Smooth muscle cell (in vitro differentiated cells): Measurements from ENCODE around the gene ANKRD31. TPM values are rescaled to one million over a fixed set of nuclear protein-coding genes. Genes with fewer than 3 reads are reported as not detected.
"Not testable (repeated sequence)": the region's sequence is repeated elsewhere in the genome, so short reads cannot be mapped to it uniquely, and the experiment has no call there.

Experiments
- DNase-seq: peaks from one replicate; lab custom pipeline; 2025; ENCODE audit not compliant: unreplicated experiment; lab: John Stamatoyannopoulos, UW
- H2AFZ ChIP-seq: fragments of 200-600 bp; sonication (generic); 2 replicates; pipeline ENCODE4 v1.6.0; 2016; ENCODE audit warnings: antibody characterized with exemption, low read depth, mild to moderate bottlenecking
- H3F3A ChIP-seq: fragments of 200-600 bp; sonication (generic); 2 replicates; pipeline ENCODE4 v1.6.0; 2017; ENCODE audit warnings: antibody characterized with exemption, low read depth
- H3K27ac ChIP-seq: fragments of 200-600 bp; sonication (generic); 2 replicates; pipeline ENCODE4 v1.5.1; 2016; ENCODE audit warnings: low read depth, mild to moderate bottlenecking
- H3K27me3 ChIP-seq: fragments of 200-600 bp; sonication (generic); 2 replicates; pipeline ENCODE4 v1.6.1; 2016; ENCODE audit warnings: low read depth, mild to moderate bottlenecking
- H3K36me3 ChIP-seq: fragments of 200-600 bp; sonication (generic); 2 replicates; pipeline ENCODE4 v1.5.1; 2016; ENCODE audit warnings: low read depth
- H3K4me1 ChIP-seq: fragments of 200-600 bp; sonication (generic); 2 replicates; pipeline ENCODE4 v1.5.1; 2016; ENCODE audit warnings: low read depth
- H3K4me2 ChIP-seq: fragments of 200-600 bp; sonication (generic); 2 replicates; pipeline ENCODE4 v1.6.0; 2016; ENCODE audit warnings: mild to moderate bottlenecking
- H3K4me3 ChIP-seq: fragments of 200-600 bp; sonication (generic); 2 replicates; pipeline ENCODE4 v1.5.1; 2016; ENCODE audit warnings: mild to moderate bottlenecking
- H3K79me2 ChIP-seq: fragments of 200-600 bp; sonication (generic); 2 replicates; pipeline ENCODE4 v1.6.0; 2016; ENCODE audit warnings: low read depth, mild to moderate bottlenecking
- H3K9ac ChIP-seq: fragments of 200-600 bp; sonication (generic); 2 replicates; pipeline ENCODE4 v1.6.0; 2016; ENCODE audit warnings: low read depth
- H3K9me3 ChIP-seq: fragments of 200-600 bp; sonication (generic); replicated peaks from 2 replicates; pipeline ENCODE4 v1.5.1; 2016; ENCODE audit warnings: low read depth
- H4K20me1 ChIP-seq: fragments of 200-600 bp; sonication (generic); 2 replicates; pipeline ENCODE4 v1.6.0; 2016; ENCODE audit warnings: low read depth
- CTCF ChIP-seq: fragments of 200-600 bp; sonication (generic); IDR thresholded peaks from 2 replicates; pipeline ENCODE4 v1.5.1; 2017; ENCODE audit warnings: borderline replicate concordance, mild to moderate bottlenecking, antibody characterized with exemption; ENCODE audit not compliant: insufficient read depth, poor library complexity, severe bottlenecking
- WGBS: methylation state at CpG from one replicate; pipeline ENCODE4 v1.1.7; 2016; ENCODE audit warnings: low lambda C conversion rate; 5-methylcytosine and 5-hydroxymethylcytosine counted together
- polyA plus RNA-seq: library from polyadenylated mRNA; unstranded; fragments of >200 nt; fragmentation: Nextera tagmentation; extraction: Ambion mirVana; gene quantifications from 2 replicates; pipeline ENCODE4 v1.2.1, GENCODE V29; 2016
- total RNA-seq: library from RNA; depleted of rRNA; stranded (reverse); fragments of >200 nt; gene quantifications from 2 replicates; pipeline ENCODE4 v1.2.3, GENCODE V29; 2014

Gene ANKRD31
- total and polyA plus RNA-seq, 2 experiments from 2014 or later, result 0.03 to 0.22 TPM

GRCh38 chr5:75169516-75169915 lies 67.2 kb downstream of the ANKRD31 start:
- H3K79me2 ChIP-seq, result no peaks in the 10 kb centered on the region
- peak overlapping the region; percentile 54 for H3K27ac ChIP-seq
- no peak overlapping the region for H2AFZ ChIP-seq
- H3K4me1 ChIP-seq, result peaks cover 16% of the 10 kb centered on the region
- no peak overlapping the region for H3K4me3 ChIP-seq
- WGBS, result 19% methylated on average over 2 of the region's 2 CpGs
- H3F3A ChIP-seq, result peaks cover 12% of the 10 kb centered on the region
- DNase-seq, result no peak
- no peak for TF ChIP-seq CTCF
- no peaks in the 10 kb centered on the region for H4K20me1 ChIP-seq
- no peak overlapping the region for H3K9ac ChIP-seq
- no peaks in the 10 kb centered on the region for H3K9me3 ChIP-seq
- H3K4me2 ChIP-seq, result peak overlapping the region; percentile 42
- no peaks in the 10 kb centered on the region for H3K27me3 ChIP-seq
- H3K36me3 ChIP-seq, result no peaks in the 10 kb centered on the region

- 33% methylated on average over 2 of the region's 2 CpGs for WGBS
- peaks cover 16% of the 10 kb centered on the region for H3K4me1 ChIP-seq
- H3F3A ChIP-seq, result peaks cover 12% of the 10 kb centered on the region
- H3K9ac ChIP-seq, result no peak overlapping the region
- no peak for TF ChIP-seq CTCF
- H3K9me3 ChIP-seq, result no peaks in the 10 kb centered on the region
- H3K36me3 ChIP-seq, result no peaks in the 10 kb centered on the region
- no peaks in the 10 kb centered on the region for H3K27me3 ChIP-seq
- DNase-seq, result no peak
- peak overlapping the region; percentile 8 for H3K27ac ChIP-seq
- no peak overlapping the region for H2AFZ ChIP-seq
- no peak overlapping the region for H3K4me3 ChIP-seq
- no peaks in the 10 kb centered on the region for H4K20me1 ChIP-seq
- peak overlapping the region; percentile 42 for H3K4me2 ChIP-seq
- H3K79me2 ChIP-seq, result no peaks in the 10 kb centered on the region
Measured at GRCh38 chr5:75168026-75168735, 68.5 kb downstream of the ANKRD31 start.

- no peak overlapping the region for H3K9ac ChIP-seq
- H3K27ac ChIP-seq, result no peak overlapping the region
- no peaks in the 10 kb centered on the region for H4K20me1 ChIP-seq
- H3K4me2 ChIP-seq, result peak overlapping the region; percentile 42
- no peaks in the 10 kb centered on the region for H3K36me3 ChIP-seq
- peaks cover 12% of the 10 kb centered on the region for H3F3A ChIP-seq
- peaks cover 16% of the 10 kb centered on the region for H3K4me1 ChIP-seq
- no peak overlapping the region for H2AFZ ChIP-seq
- DNase-seq, result no peak
- H3K9me3 ChIP-seq, result no peaks in the 10 kb centered on the region
- H3K79me2 ChIP-seq, result no peaks in the 10 kb centered on the region
- no peaks in the 10 kb centered on the region for H3K27me3 ChIP-seq
- peak; percentile 29 for TF ChIP-seq CTCF
- H3K4me3 ChIP-seq, result no peak overlapping the region
Measured at GRCh38 chr5:75167345-75167744, 69.3 kb downstream of the ANKRD31 start.

GRCh38 chr5:75161508-75161907 lies 75.2 kb downstream of the ANKRD31 start:
- 90% methylated on average over 3 of the region's 3 CpGs for WGBS
- H3K4me3 ChIP-seq, H3K9me3 ChIP-seq, H3F3A ChIP-seq, H4K20me1 ChIP-seq, H3K27me3 ChIP-seq, H3K4me2 ChIP-seq, H3K79me2 ChIP-seq, H2AFZ ChIP-seq, H3K4me1 ChIP-seq, DNase-seq, H3K9ac ChIP-seq, H3K27ac ChIP-seq, H3K36me3 ChIP-seq: not testable (repeated sequence)
